GM12801 (cell line): Measurements from ENCODE around the gene CREBL2.

Experiments used
- CTCF ChIP-seq: IDR thresholded peaks from one replicate; pipeline ENCODE4 v1.5.1; 2011; ENCODE audit warnings: control low read depth; ENCODE audit not compliant: insufficient read length; ENCODE audit errors: extremely low read depth

Gene CREBL2

GRCh38 chr12:12582193-12582881 is 29.3 kb upstream of the CREBL2 start:
- no peak for TF ChIP-seq CTCF

- no peak for TF ChIP-seq CTCF
These were observed 28.8 kb upstream of the CREBL2 start for GRCh38 chr12:12582895-12583303.

DNA sequence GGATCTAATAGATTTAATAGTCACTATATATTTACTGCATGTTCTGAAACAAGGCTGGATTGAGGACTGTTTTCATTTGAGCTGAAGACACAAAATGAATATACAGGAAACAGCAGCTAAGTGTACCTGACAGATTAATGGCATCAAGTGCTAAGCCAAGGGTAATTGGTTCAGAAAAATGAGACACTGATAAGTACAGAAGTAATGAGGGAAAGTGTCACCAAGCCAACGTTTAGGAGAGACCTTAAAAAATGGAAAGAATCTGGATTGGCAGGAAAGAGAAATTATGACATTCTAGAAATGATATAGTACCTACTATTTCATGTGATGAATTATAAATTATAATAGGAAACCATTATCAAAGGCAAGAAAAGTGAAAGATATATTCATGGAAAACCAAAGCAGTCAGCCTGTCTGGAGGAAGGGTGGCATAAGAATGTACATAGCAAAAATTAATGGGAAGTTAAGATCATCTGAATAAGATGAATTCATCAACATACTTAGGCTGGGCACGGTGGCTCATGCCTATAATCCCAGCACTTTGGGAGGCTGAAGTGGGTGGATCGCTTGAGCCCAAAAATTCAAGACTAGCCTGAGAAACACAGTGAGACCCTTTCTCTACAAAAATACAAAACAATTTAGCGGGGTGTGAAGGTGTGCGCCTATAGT is 28.0 kb upstream of the CREBL2 start:
- no peak for TF ChIP-seq CTCF

GRCh38 chr12:12585115-12585863 is 26.4 kb upstream of the CREBL2 start:
- TF ChIP-seq CTCF, result no peak

- TF ChIP-seq CTCF, result no peak
These were observed 24.6 kb upstream of the CREBL2 start for GRCh38 chr12:12586879-12587675.

DNA sequence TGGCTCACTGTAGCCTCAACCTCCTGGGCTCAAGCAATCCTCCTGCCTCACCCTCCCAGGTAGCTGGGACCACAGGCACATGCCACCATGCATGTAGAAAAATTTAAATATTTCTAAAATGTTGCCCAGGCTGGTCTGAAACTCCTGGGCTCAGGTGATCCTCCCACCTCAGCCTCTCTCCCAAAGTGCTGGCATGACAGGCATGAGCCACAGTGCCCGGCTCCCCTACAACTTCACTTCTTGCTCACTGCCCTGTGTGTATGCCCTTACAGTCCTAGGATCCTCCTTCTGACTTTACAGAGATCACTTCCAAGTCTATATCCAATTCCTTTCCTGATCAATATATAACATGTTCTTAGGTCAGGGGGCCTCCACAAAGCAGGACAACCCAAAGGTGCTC is 23.8 kb upstream of the CREBL2 start:
- TF ChIP-seq CTCF, result no peak

DNA sequence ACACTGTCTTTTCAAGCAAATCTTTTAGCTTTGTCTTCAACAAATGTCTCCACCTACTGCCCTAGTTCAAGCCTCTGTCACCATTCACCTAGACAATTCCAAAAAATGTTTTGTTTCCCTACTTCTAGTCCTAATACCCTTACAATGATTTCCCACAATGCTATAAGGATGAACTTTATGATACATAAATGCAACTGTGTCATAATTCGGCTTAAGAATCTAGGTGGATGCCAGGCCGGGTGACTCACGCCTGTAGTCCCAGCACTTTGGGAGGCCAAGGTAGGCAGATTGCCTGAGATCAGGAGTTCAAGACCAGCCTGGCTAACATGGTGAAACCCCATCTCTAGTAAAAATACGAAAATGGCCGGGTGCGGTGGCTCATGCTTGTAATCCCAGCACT is 20.7 kb upstream of the CREBL2 start:
- no peak for TF ChIP-seq CTCF
